ENCODE data around the gene AUTS2. TPM values are rescaled to one million over a fixed set of nuclear protein-coding genes. Genes with fewer than 3 reads are reported as not detected.

AUTS2 gene
- total RNA-seq, 4 donors from 2014 or later = 14.9 to 27.2 (median 17.5) TPM

DNA sequence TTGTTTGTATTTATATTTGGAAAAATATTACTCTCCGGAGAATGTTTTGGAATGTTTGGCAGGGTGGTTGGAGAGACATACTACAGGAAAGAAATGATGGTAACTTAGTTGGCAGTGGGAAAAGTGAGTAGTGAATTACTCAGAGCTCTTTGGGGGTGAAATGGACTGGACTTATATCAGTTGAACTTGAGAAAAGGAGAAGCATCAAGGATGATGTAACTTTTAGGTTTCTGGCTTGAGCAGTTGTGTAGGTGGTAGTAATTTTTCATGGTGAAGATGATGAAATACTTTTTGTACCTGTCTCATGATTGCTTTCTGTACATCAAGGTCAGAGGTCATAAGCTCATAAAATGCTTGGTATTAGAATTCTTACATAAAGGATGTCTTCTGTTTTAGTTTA lies 617.2 kb downstream of the AUTS2 start:
- no peak overlapping the region for H3K27ac ChIP-seq
- TF ChIP-seq, protein P1, sequence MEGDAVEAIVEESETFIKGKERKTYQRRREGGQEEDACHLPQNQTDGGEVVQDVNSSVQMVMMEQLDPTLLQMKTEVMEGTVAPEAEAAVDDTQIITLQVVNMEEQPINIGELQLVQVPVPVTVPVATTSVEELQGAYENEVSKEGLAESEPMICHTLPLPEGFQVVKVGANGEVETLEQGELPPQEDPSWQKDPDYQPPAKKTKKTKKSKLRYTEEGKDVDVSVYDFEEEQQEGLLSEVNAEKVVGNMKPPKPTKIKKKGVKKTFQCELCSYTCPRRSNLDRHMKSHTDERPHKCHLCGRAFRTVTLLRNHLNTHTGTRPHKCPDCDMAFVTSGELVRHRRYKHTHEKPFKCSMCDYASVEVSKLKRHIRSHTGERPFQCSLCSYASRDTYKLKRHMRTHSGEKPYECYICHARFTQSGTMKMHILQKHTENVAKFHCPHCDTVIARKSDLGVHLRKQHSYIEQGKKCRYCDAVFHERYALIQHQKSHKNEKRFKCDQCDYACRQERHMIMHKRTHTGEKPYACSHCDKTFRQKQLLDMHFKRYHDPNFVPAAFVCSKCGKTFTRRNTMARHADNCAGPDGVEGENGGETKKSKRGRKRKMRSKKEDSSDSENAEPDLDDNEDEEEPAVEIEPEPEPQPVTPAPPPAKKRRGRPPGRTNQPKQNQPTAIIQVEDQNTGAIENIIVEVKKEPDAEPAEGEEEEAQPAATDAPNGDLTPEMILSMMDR (IDR thresholded peaks at IDR 0.05) = no peak
- H3K36me3 ChIP-seq = no peaks in the 10 kb centered on the region

DNA sequence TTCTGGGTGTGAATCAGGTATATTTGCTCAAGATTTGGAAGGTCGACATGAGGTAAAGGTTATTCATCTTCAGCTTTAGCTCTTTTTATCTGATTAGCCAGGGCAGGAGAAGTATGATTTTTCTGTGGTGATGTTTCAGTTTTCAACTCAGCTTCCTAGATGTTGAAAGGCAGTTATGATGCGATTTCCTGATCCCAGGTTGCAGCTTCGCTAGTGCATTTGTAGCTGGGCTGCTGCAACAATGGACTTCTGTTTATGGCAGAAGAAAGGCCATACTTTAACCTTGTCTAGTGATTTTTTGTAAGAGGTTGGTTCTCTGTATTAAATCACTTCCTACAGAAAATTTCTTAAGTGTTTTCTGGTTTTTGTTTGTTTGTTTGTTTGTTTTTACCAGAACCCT lies 619.3 kb downstream of the AUTS2 start:
- TF ChIP-seq, protein P1 (IDR thresholded peaks at IDR 0.05) = no peak
- no peak for TF ChIP-seq POLR2A (IDR thresholded peaks at IDR 0.05)

More for the DNA sequence above, 617.2 kb downstream of the AUTS2 start:
- DNase-seq = no peak
- no peaks in the 10 kb centered on the region for H3K4me1 ChIP-seq
- H3K4me3 ChIP-seq (replicated peaks in 1 of 3) = no peak overlapping the region
- 70 to 79% methylated on average over 1 of the region's 1 CpG for WGBS, 2 donors
- intact Hi-C loops (cut with DNase I) = no loop called here
- no peaks in the 10 kb centered on the region for H3K9me3 ChIP-seq
- H3K27me3 ChIP-seq = no peaks in the 10 kb centered on the region

DNA sequence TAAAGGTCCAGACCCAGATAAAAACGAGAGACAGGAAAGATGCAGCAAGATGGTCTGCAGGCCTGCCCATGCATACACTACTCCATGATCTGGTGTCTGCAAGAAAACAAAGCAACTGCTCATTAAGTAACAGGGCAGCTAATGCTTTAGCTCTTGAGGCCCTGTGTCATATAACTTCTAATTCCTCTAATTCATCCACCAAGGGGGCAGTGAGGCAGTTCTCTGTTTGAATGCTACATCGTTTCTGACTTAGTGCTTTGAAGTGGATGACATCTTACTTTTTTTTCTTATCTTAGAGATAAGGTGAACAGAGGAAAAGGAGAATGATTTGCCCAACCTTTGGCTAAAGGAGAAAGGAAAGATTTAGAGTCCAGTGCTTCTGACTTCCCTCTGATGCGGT lies 619.7 kb downstream of the AUTS2 start:
- TF ChIP-seq, protein P1 (IDR thresholded peaks at IDR 0.05) = no peak
- TF ChIP-seq POLR2A (IDR thresholded peaks at IDR 0.05) = no peak
- Histone ChIP-seq H3K27ac (no peak overlapping the region), H3K36me3 (no peaks in the 10 kb centered on the region), H3K4me3 (replicated peaks in 1 of 3) (no peak overlapping the region), H3K4me1 (no peaks in the 10 kb centered on the region), H3K9me3 (no peaks in the 10 kb centered on the region), H3K27me3 (no peaks in the 10 kb centered on the region)
- no peak for DNase-seq
- 75 to 80% methylated on average over 3 of the region's 3 CpGs for WGBS, 2 donors
- intact Hi-C loops (cut with DNase I) = no loop called here

More for the DNA sequence above, 619.3 kb downstream of the AUTS2 start:
- H3K27ac ChIP-seq = no peak overlapping the region
- intact Hi-C loops (cut with DNase I) = no loop called here
- WGBS, 2 donors = 77 to 90% methylated on average over 3 of the region's 3 CpGs
- no peak overlapping the region for H3K4me3 ChIP-seq (replicated peaks in 1 of 3)
- no peaks in the 10 kb centered on the region for H3K36me3 ChIP-seq
- no peaks in the 10 kb centered on the region for H3K27me3 ChIP-seq
- H3K9me3 ChIP-seq = no peaks in the 10 kb centered on the region
- DNase-seq = no peak
- H3K4me1 ChIP-seq = no peaks in the 10 kb centered on the region

DNA sequence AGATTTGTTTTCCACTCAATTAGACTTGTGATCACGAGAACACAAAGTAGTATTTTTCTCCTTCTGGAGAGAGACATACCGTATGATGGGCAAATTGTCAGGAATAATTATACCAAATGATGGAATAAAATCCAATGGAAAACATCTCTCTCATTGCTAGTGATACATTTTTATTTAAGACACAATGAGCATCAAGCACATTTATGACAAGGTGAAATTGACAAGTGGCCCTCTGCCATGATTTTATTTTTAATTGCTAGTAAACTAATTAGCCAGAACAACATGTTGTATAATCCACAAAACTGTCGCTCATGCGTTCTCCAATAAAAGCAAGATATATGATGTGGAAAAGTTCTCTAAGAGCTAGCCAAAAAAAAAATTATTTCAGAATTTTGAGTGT lies 620.8 kb downstream of the AUTS2 start:
- no peak overlapping the region for H3K27ac ChIP-seq
- WGBS, 2 donors = 96 to 98% methylated on average over 4 of the region's 4 CpGs
- no peaks in the 10 kb centered on the region for H3K27me3 ChIP-seq
- H3K9me3 ChIP-seq = no peaks in the 10 kb centered on the region
- H3K36me3 ChIP-seq = no peaks in the 10 kb centered on the region
- no peak overlapping the region for H3K4me3 ChIP-seq (replicated peaks in 1 of 3)
- DNase-seq = no peak
- H3K4me1 ChIP-seq = no peaks in the 10 kb centered on the region
- intact Hi-C loops (cut with DNase I) = no loop called here
- TF ChIP-seq, protein P1 (IDR thresholded peaks at IDR 0.05) = no peak
- no peak for TF ChIP-seq POLR2A (IDR thresholded peaks at IDR 0.05)

DNA sequence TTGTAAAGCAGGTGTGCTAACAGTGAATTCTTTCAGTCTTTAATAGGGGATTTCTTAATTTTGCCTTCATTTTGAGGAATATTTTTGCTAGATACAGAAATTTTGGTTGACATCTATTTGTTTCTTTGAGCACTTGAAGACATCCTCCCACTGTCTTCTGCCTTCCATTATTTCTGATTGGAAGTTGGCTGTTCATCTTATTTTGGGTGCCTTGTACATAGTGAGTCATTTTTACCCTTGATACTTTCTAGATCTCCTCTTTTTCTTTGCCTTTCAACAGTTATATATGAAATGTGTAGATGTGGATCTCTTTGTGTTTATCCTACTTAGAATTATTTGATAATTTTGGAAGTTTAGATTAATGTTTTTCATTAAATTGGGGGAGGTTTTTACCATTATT lies 631.0 kb downstream of the AUTS2 start:
- Histone ChIP-seq H3K9me3 (no peaks in the 10 kb centered on the region), H3K36me3 (no peaks in the 10 kb centered on the region), H3K27ac (no peak overlapping the region), H3K27me3 (no peaks in the 10 kb centered on the region), H3K4me1 (no peaks in the 10 kb centered on the region), H3K4me3 (replicated peaks in 1 of 3) (no peak overlapping the region)
- DNase-seq = no peak
- intact Hi-C loops (cut with DNase I) = no loop called here
- TF ChIP-seq POLR2A (IDR thresholded peaks at IDR 0.05) = no peak
- TF ChIP-seq, protein P1 (IDR thresholded peaks at IDR 0.05) = no peak

Data from thyroid gland (tissue), 4 donors.